Measurements from ENCODE around the gene CISD2. TPM values are rescaled to one million over a fixed set of nuclear protein-coding genes. Genes with fewer than 3 reads are reported as not detected.
A peak's percentile ranks its signal among the peaks of the same experiment; 100 is the strongest.
"Not testable (repeated sequence)": the region's sequence is repeated elsewhere in the genome, so short reads cannot be mapped to it uniquely, and the experiment has no call there.

Gene CISD2
- total RNA-seq, 1 donor from 2014 or later: 15.5 TPM

- no peak for ATAC-seq
Measured at GRCh38 chr4:102850370-102850769, 18.4 kb upstream of the CISD2 start.

- no peak for ATAC-seq
Measured at GRCh38 chr4:102858828-102859464, 9.8 kb upstream of the CISD2 start.

DNA sequence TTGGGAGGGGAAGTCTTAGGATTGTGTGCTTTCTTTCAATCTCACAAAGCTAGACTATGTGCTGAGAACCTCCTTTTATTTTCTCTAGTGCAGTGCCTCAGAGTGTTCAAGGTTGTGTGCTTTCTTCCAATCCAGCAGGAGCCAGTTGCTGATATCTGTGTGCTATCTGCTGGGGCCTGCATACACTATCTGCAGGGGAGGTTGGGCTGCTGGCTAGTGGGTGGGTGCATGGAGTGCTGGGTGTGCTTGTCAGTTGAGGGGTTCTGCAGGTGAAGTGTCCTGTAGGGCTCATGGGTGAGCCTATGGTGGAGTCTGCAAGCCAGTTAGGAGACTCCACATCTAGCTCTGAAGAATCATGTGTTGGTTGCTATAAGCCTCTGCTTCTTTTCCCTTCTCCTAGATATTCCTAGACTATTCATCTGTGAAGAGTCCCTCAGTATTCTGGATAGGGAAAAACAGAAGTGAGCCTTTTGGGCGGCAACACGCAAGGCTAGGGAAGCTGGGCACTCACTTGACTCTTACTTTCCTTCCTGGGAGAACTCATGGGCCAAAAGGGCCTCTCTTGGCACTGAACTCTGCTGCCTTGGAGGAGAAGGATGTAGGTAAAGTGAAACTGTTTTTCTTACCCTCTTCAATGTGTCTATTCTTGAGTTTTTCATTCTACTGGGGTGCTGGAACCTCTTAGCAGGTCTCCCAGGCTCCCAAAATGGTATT, 8.0 kb upstream of the CISD2 start:
- no peak for ATAC-seq

DNA sequence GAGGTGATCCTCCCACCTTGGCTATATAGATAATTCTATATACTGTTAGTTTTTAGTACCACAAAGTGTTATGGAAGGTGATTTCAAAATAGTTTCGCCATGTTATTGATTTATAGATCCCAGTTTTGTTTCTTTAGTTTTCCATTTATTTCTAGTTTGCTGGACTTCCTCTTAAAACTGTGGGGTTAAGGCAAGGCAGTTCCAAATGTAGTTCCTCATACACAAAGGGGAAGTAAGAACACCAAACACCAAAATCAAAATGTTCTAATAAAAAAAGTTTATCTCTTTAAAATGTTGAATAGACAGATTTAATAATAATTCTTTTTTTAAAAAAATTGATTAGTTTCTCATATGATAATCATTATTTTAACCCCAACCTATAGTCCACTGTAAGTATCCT, 6.8 kb upstream of the CISD2 start:
- ATAC-seq: no peak

GRCh38 chr4:102862747-102863146, 6.0 kb upstream of the CISD2 start:
- no peak for ATAC-seq

- not testable (repeated sequence) for ATAC-seq
Measured at GRCh38 chr4:102865327-102865726, 3.5 kb upstream of the CISD2 start.

DNA sequence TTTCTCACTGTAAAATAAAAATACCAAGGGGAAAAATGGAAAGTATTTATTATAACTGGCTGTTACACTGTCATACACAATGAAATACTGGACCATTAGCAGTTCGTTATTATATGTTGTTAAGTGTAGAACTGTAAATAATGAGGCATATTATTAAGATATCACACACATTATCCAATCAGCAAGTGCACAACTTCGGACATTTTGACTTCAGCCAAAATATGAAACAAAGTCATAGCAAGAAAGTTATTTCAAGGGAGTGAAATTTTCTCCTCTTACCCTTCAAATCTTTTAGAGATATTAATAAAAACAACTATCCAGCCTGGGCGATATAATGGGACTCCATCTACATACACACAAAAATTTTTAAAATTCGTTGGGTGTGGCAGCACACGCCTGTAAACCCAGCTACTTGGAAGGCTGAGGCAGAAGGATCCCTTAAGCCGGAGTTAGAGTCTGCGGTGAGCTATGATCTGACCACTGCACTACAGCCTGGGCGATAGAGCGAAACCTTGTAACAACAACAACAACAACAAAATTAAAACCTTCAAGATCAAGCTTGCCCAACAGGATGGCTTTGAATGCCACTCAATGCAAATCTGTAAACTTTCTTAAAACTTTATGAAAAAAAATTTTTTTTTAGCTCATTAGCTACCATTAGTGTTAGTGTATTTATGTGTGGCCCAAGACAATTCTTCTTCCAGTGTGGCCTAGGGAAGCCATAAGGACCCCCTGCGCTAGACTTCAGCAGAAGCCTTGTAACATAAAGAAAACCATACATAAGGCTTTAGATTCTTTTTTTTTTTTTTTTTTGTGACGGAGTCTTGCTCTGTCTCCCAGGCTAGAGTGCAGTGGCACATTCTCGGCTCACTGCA, 1.3 kb upstream of the CISD2 start:
- ATAC-seq: no peak

- ATAC-seq: peak; percentile 54
Measured at GRCh38 chr4:102868153-102868780, 525 bp upstream of the CISD2 start.

- no peak for ATAC-seq
Measured at GRCh38 chr4:102869569-102870197, 891 bp downstream of the CISD2 start.

DNA sequence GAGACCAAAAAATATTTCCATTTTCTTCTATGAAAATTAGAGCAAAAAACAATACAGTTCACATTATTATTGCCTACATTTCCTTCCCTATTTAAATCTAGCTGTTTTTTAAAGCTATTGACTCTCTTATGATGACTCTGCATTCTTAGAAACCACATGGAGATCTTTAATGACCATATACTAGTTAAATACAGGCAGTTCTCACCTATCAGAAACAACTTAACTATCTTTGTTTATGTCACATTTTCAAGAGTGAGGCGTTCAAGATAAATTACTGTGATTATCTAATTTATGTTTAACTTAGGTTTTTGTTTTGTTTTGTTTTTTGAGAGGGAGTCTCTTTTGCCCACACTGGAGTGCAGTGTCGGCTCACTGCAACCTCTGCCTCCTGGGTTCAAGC, 3.0 kb downstream of the CISD2 start:
- ATAC-seq: no peak

DNA sequence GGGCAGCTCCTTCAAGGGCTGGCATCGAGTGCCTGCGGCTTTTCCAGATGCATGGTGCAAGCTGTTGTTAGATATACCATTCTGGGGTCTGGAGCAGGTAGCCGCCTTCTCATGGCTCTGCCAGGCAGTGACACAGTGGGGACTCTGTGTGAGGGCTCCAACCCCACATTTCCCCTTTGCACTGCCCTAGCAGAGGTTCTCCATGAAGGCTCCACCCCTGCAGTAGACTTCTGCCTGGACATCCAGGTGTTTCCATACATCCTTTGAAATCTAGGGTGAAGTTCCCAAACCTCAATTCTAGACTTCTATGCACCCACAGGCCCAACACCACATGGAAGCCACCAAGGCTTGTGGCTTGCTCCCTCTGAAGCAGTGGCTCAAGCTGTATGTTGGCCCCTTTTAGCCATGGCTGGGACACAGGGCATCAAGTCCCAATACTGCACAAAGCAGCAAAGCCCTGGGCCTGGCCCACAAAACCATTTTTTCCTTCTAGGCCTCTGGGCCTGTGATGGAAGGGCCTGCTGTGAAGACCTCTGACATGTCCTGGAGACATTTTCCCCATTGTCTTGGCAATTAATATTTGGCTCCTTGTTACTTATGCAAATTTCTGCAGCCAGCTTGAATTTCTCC, 8.8 kb downstream of the CISD2 start:
- ATAC-seq: not testable (repeated sequence)

GRCh38 chr4:102878349-102878748, 9.6 kb downstream of the CISD2 start:
- ATAC-seq: not testable (repeated sequence)

DNA sequence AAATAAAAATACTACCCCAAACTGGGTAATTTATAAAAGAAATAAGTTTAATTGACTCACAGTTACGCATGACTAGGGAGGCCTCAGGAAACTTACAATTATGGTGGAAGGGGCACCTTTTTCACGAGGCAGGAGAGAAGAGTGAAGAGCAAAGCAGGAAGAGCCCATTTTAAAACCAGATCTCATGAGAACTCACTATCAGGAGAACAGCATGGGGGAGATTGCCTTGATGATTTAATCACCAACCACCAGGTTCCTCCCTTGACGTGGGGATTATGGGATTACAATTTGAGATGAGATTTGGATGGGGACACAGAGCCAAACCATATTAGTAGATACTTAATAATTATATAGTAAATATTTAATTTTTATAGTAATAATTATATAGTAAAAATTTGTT, 10.1 kb downstream of the CISD2 start:
- no peak for ATAC-seq

- no peak for ATAC-seq
Measured at GRCh38 chr4:102881343-102881742, 12.6 kb downstream of the CISD2 start.

GRCh38 chr4:102883278-102883677, 14.5 kb downstream of the CISD2 start:
- no peak for ATAC-seq

- not testable (repeated sequence) for ATAC-seq
Measured at GRCh38 chr4:102888570-102888969, 19.8 kb downstream of the CISD2 start.

DNA sequence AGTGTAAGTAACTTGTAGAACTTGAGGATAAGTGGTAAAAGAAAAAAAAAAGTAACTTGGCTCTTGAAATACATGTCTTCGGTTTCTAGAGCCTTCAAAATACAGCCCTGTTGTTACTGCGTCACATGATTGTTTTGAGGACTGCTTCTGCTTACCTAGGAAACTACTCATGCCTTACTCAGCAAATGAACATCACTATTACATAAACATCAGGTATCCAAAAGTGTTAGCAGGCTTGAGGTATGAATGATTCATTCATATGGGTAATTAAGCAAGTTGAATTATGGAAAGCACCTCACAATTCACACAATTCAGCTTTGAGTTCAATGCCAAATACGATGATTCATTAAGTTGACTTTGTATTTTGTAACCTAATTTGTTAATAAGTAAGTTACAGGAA, 21.1 kb downstream of the CISD2 start:
- peak; percentile 35 for ATAC-seq

GRCh38 chr4:102896547-102896946, 27.8 kb downstream of the CISD2 start:
- not testable (repeated sequence) for ATAC-seq

- ATAC-seq: not testable (repeated sequence)
Measured at GRCh38 chr4:102897610-102898009, 28.8 kb downstream of the CISD2 start.

DNA sequence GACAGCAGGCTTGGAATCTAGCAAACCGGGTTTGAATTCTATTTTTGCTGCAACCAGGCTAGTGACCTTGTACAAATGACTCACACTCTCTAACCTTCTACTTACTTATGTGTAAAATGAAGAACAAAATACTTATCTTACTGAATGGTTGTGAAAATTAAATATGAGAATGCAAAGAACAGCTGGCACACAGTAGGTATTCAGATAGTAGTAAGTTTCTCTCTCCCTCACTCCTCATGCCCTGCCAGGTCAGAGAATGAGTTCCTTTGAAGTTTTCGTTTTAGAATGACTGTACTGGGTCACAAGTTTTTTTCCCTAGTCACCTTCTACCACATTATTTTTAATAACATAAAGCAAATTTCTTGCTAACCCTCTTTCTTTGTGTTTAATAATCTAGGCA, 33.0 kb downstream of the CISD2 start:
- no peak for ATAC-seq

- ATAC-seq: no peak
Measured at GRCh38 chr4:102918859-102919258, 50.1 kb downstream of the CISD2 start.

DNA sequence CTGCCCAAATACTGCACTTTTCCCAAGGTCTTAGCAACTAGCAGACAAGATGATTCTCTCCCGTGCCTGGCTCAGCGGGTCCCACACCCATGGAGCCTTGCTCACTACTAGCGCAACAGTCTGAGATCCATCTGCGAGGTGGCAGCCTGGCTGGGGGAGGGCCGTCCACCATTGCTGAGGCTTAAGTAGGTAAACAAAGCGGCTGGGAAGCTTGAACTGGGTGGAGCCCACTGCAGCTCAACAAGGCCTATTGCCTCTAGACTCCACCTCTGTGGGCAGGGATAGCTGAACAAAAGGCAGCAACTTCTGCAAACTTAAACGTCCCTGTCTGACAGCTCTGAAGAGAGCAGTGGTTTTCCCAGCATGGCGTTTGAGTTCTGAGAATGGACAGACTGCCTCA, 50.9 kb downstream of the CISD2 start:
- not testable (repeated sequence) for ATAC-seq
